HCT116 (cell line): ENCODE data around the gene GIMAP6. TPM values are rescaled to one million over a fixed set of nuclear protein-coding genes. Genes with fewer than 3 reads are reported as not detected.
"Not testable (repeated sequence)": the region's sequence is repeated elsewhere in the genome, so short reads cannot be mapped to it uniquely, and the experiment has no call there.

Experiments used
- ATAC-seq: fragments of 200-7000 bp; cut with Tn5 transposase; 2 replicates; pipeline ENCODE4 v1.9.1; 2020; ENCODE audit warnings: mild to moderate bottlenecking, moderate library complexity
- BruUV-seq: library from RNA; stranded (reverse); fragments of 400-500 nt; replicated peaks from 2 replicates; lab custom pipeline; 2021; lab: Mats Ljungman, UMichigan
- CTCF ChIA-PET: fragments of 300-600 bp; sonication (Branson Sonifier 250); formaldehyde crosslinking; loops from one replicate; lab custom pipeline; 2021; ENCODE audit warnings: antibody characterized with exemption; lab: Charles Lee
- POLR2A ChIA-PET: fragments of 300-600, 350-600 bp; sonication (Branson Sonifier 250); formaldehyde crosslinking; loops from one replicate; lab custom pipeline; 2021; ENCODE audit warnings: antibody characterized with exemption; lab: Charles Lee
- RAD21 ChIA-PET, 2 experiments: fragments of 300-600 bp; sonication (Branson Sonifier 250); formaldehyde crosslinking; loops; one replicate each; lab custom pipeline; 2023; ENCODE audit warnings: low total read pairs in 2 of 2; ENCODE audit not compliant: uncharacterized antibody in 2 of 2, unreplicated experiment in 2 of 2, low non-redundant PET in 1 of 2; lab: Charles Lee
- DNase-seq: peaks from one replicate; pipeline ENCODE4 v3.0.0-alpha.2; 2010; ENCODE audit warnings: low read depth, low spot score
- H2AFZ ChIP-seq: fragments of 200-600 bp; shearing (Covaris generic), sonication (generic); 2 replicates; pipeline ENCODE4 v1.6.1; 2017; ENCODE audit warnings: low read depth, mixed run types, mixed read lengths, antibody characterized with exemption, low read length; ENCODE audit not compliant: poor library complexity, severe bottlenecking
- H3K27ac ChIP-seq: 2 replicates; pipeline ENCODE4 v1.5.1; 2012; ENCODE audit warnings: low read depth, low read length
- H3K27me3 ChIP-seq: fragments of 200-600 bp; sonication (generic); 2 replicates; pipeline ENCODE4 v1.6.1; 2016; ENCODE audit warnings: mixed run types, low read length, mixed read lengths; ENCODE audit not compliant: insufficient read depth
- H3K36me3 ChIP-seq, 2 experiments: fragments of 200-500 bp in 1 of 2; fragments of 200-600 bp in 1 of 2; sonication (Bioruptor generic) in 1 of 2; sonication (generic) in 1 of 2; 2 replicates each; pipeline versions ENCODE4 v1.5.1 to v1.6.1; 2014 to 2016; ENCODE audit warnings: low read length in 2 of 2, inconsistent platforms in 1 of 2, mixed read lengths in 1 of 2, mixed run types in 1 of 2; ENCODE audit not compliant: insufficient read depth in 2 of 2, control insufficient read depth in 1 of 2
- H3K4me1 ChIP-seq, 2 experiments: fragments of 200-600 bp in 1 of 2; sonication (generic) in 1 of 2; 2 replicates each; pipeline versions ENCODE4 v1.5.1 to v1.6.1; 2012 to 2017; ENCODE audit warnings: low read length in 2 of 2, inconsistent platforms in 1 of 2, mild to moderate bottlenecking in 1 of 2, mixed read lengths in 1 of 2, mixed run types in 1 of 2, moderate library complexity in 1 of 2; ENCODE audit not compliant: insufficient read depth in 2 of 2, control insufficient read depth in 1 of 2
- H3K4me2 ChIP-seq: fragments of 200-600 bp; sonication (generic); 2 replicates; pipeline ENCODE4 v1.6.1; 2017; ENCODE audit warnings: mixed run types, low read length, mixed read lengths
- H3K4me3 ChIP-seq, 2 experiments: fragments of 200-600 bp in 1 of 2; sonication (generic) in 1 of 2; replicated peaks in 1 of 2; 2 replicates each; pipeline ENCODE4 v1.5.1; 2011 to 2016; ENCODE audit warnings: low read length in 2 of 2, control low read depth in 1 of 2, low read depth in 1 of 2, mild to moderate bottlenecking in 1 of 2, mixed read lengths in 1 of 2, mixed run types in 1 of 2
- H3K79me2 ChIP-seq: fragments of 200-600 bp; sonication (generic); 2 replicates; pipeline ENCODE4 v1.6.1; 2017; ENCODE audit warnings: mild to moderate bottlenecking, mixed run types, low read length, moderate library complexity, mixed read lengths; ENCODE audit not compliant: insufficient read depth
- H3K9ac ChIP-seq: fragments of 200-600 bp; sonication (generic); 2 replicates; pipeline ENCODE4 v1.6.1; 2016; ENCODE audit warnings: low read length, mixed read lengths
- H3K9me2 ChIP-seq: fragments of 200-600 bp; sonication (generic), shearing (Covaris generic); 2 replicates; pipeline ENCODE4 v1.6.1; 2017; ENCODE audit warnings: mixed run types, mild to moderate bottlenecking, moderate library complexity; ENCODE audit not compliant: insufficient read depth
- H3K9me3 ChIP-seq, 2 experiments: fragments of 200-500 bp in 1 of 2; fragments of 200-600 bp in 1 of 2; sonication (Bioruptor generic) in 1 of 2; sonication (generic) in 1 of 2; 2 replicates each; pipeline ENCODE4 v1.6.1; 2014 to 2017; ENCODE audit warnings: low read length in 2 of 2, mixed read lengths in 2 of 2, inconsistent platforms in 1 of 2, low read depth in 1 of 2, mild to moderate bottlenecking in 1 of 2, mixed run types in 1 of 2, moderate library complexity in 1 of 2; ENCODE audit not compliant: control insufficient read depth in 1 of 2, insufficient read depth in 1 of 2
- H4K20me1 ChIP-seq: fragments of 200-600 bp; sonication (generic), shearing (Covaris generic); 2 replicates; pipeline ENCODE4 v1.6.1; 2017; ENCODE audit warnings: mixed run types, mild to moderate bottlenecking, moderate library complexity; ENCODE audit not compliant: insufficient read depth
- intact Hi-C: fragments of 100-400 bp; cut with micrococcal nuclease; formaldehyde crosslinking; loops from 2 replicates; pipeline ENCODE4 v1.10.0; 2022
- total RNA-seq: library from RNA; stranded (reverse); gene quantifications from one replicate; pipeline ENCODE4 v1.2.1, GENCODE V29; 2021; ENCODE audit not compliant: unreplicated experiment

The GIMAP6 gene
- total RNA-seq, 1 experiment from 2014 or later, result 0.12 TPM

DNA sequence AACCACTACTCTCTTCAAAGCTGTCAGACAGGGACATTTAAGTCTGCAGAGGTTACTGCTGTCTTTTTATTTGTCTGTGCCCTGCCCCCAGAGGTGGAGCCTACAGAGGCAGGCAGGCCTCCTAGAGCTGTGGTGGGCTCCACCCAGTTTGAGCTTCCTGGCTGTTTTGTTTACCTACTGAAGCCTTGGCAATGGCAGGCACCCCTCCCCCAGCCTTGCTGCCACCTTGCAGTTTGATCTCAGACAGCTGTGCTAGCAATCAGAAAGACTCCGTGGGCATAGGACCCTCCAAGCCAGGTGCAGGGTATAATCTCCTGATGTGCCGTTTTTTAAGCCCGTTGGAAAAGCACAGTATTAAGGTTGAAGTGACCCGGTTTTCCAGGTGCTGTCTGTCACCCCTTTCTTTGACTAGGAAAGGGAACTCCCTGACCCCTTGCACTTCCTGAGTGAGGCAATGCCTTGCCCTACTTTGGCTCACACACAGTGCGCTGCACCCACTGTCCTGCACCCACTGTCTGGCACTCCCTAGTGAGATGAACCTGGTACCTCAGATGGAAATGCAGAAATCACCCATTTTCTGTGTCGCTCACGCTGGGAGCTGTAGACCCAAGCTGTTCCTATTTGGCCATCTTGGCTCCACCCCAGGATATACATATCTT, 52.1 kb downstream of the GIMAP6 start:
- BruUV-seq, H3K9ac ChIP-seq, H4K20me1 ChIP-seq, ATAC-seq, H3K27ac ChIP-seq, H3K4me2 ChIP-seq, RAD21 ChIA-PET, CTCF ChIA-PET, H2AFZ ChIP-seq, H3K79me2 ChIP-seq, H3K4me1 ChIP-seq, H3K4me3 ChIP-seq, H3K9me3 ChIP-seq, intact Hi-C loops, DNase-seq, H3K36me3 ChIP-seq, POLR2A ChIA-PET, H3K9me2 ChIP-seq: not testable (repeated sequence)
- peaks cover 12% of the 10 kb centered on the region for H3K27me3 ChIP-seq

Other genes with a start within 250 kb of the GIMAP6 start
- 0.15 TPM for gene GIMAP8, start 181.8 kb downstream of the GIMAP6 start, total RNA-seq
- 0.25 TPM for gene GIMAP7, start 117.5 kb downstream of the GIMAP6 start, total RNA-seq
- 0.49 TPM for gene GIMAP4, start 65.0 kb downstream of the GIMAP6 start, total RNA-seq
- gene GIMAP2, start 53.3 kb upstream of the GIMAP6 start, total RNA-seq, result not detected
- 0.10 TPM for gene GIMAP1, start 84.2 kb upstream of the GIMAP6 start, total RNA-seq
- gene GIMAP5, start 105.0 kb upstream of the GIMAP6 start, total RNA-seq, result 0.57 TPM
- gene TMEM176B, start 168.0 kb upstream of the GIMAP6 start, total RNA-seq, result 0.42 TPM
- not detected for gene TMEM176A, start 168.4 kb upstream of the GIMAP6 start, total RNA-seq
- 0.37 TPM for gene AOC1, start 220.1 kb upstream of the GIMAP6 start, total RNA-seq